K562 (cell line): ENCODE measurements around the gene TMTC4. TPM values are rescaled to one million over a fixed set of nuclear protein-coding genes. Genes with fewer than 3 reads are reported as not detected.

Experiments
- ATAC-seq: fragments of 200-7000 bp; cut with Tn5 transposase; 3 replicates; pipeline ENCODE4 v1.9.1; 2020; ENCODE audit warnings: moderate library complexity
- BruUV-seq: library from RNA; stranded (reverse); fragments of 400-500 nt; replicated peaks from 2 replicates; lab custom pipeline; 2021; lab: Mats Ljungman, UMichigan
- CTCF ChIA-PET: fragments of 300-600 bp; formaldehyde crosslinking; extraction: SDS; loops from one replicate; lab custom pipeline; 2021; ENCODE audit warnings: low intra/inter-chr PET ratio; lab: Yijun Ruan, JAX
- POLR2A ChIA-PET: fragments of 300-600, 350-650 bp; sonication (Branson Sonifier 250); formaldehyde crosslinking; extraction: SDS; loops from one replicate; lab custom pipeline; 2021; ENCODE audit warnings: antibody characterized with exemption, inconsistent platforms; lab: Yijun Ruan, JAX
- DNase-seq, 4 experiments: peaks; one replicate each; pipeline versions ENCODE4 v3.0.0 to v3.0.0-alpha.2; 2011 to 2018; ENCODE audit warnings: low spot score in 3 of 4, mixed read lengths in 3 of 4; ENCODE audit errors: extremely low read depth in 1 of 4
- FAIRE-seq: peaks from 2 replicates; lab custom pipeline; 2011; peaks lifted over from hg19 to GRCh38; lab: Jason Lieb, UNC
- H2AFZ ChIP-seq: 2 replicates; pipeline ENCODE4 v1.6.0; 2011; ENCODE audit warnings: low read depth, low read length, control low read depth, inconsistent platforms
- H3K27ac ChIP-seq: fragments of 200-600 bp; 3 replicates; pipeline ENCODE4 v1.8.0; 2011; ENCODE audit warnings: low read depth, mild to moderate bottlenecking, control low read depth, inconsistent platforms, low read length, moderate library complexity, mixed read lengths; ENCODE audit errors: extremely low read depth
- H3K27me3 ChIP-seq, 2 experiments: fragments of 300-600 bp in 1 of 2; 2 replicates in 1 of 2; 3 replicates in 1 of 2; pipeline versions ENCODE4 v1.6.0 to v1.8.0; 2011; ENCODE audit warnings: inconsistent platforms in 2 of 2, low read length in 2 of 2, mild to moderate bottlenecking in 1 of 2, mixed read lengths in 1 of 2, moderate library complexity in 1 of 2; ENCODE audit not compliant: control insufficient read depth in 2 of 2, insufficient read depth in 2 of 2
- H3K36me3 ChIP-seq: fragments of 300-600 bp; 3 replicates; pipeline ENCODE4 v1.8.0; 2011; ENCODE audit warnings: mild to moderate bottlenecking, low read length, inconsistent platforms; ENCODE audit not compliant: control insufficient read depth, insufficient read depth
- H3K4me1 ChIP-seq, 2 experiments: fragments of 200-600 bp in 1 of 2; replicated peaks in 1 of 2; 2 replicates in 1 of 2; 3 replicates in 1 of 2; pipeline versions ENCODE4 v1.5.1 to v1.8.0; 2011; ENCODE audit warnings: inconsistent platforms in 2 of 2, low read length in 2 of 2, mild to moderate bottlenecking in 1 of 2, mixed read lengths in 1 of 2, moderate library complexity in 1 of 2; ENCODE audit not compliant: control insufficient read depth in 2 of 2, insufficient read depth in 2 of 2
- H3K4me2 ChIP-seq: 2 replicates; pipeline ENCODE4 v1.6.1; 2011; ENCODE audit warnings: low read length, control low read depth, inconsistent platforms, mixed read lengths; ENCODE audit not compliant: insufficient read depth
- H3K4me3 ChIP-seq: fragments of 200-600 bp; sonication (generic), shearing (Covaris generic); 2 replicates; pipeline ENCODE4 v1.5.1; 2016; ENCODE audit warnings: control low read depth, inconsistent platforms
- H3K79me2 ChIP-seq: fragments of 200-600 bp; 3 replicates; pipeline ENCODE4 v1.8.0; 2011; ENCODE audit warnings: low read length, inconsistent platforms; ENCODE audit not compliant: control insufficient read depth, insufficient read depth
- H3K9ac ChIP-seq, 2 experiments: 2 replicates each; pipeline versions ENCODE4 v1.6.0 to v1.6.1; 2011; ENCODE audit warnings: low read depth in 2 of 2, low read length in 2 of 2, control low read depth in 1 of 2, inconsistent platforms in 1 of 2, mild to moderate bottlenecking in 1 of 2, mixed read lengths in 1 of 2; ENCODE audit not compliant: insufficient read depth in 1 of 2
- H3K9me1 ChIP-seq: one replicate; pipeline ENCODE4 v1.6.0; 2011; ENCODE audit warnings: inconsistent platforms, mild to moderate bottlenecking, low read length, moderate library complexity; ENCODE audit not compliant: control insufficient read depth, insufficient read depth
- H3K9me3 ChIP-seq: replicated peaks from 2 replicates; pipeline ENCODE4 v1.5.1; 2011; ENCODE audit warnings: low read depth, low read length, inconsistent platforms; ENCODE audit not compliant: control insufficient read depth, insufficient read depth
- H4K20me1 ChIP-seq: replicated peaks from 2 replicates; pipeline ENCODE4 v1.6.1; 2011; ENCODE audit warnings: low read length, inconsistent platforms, mixed read lengths; ENCODE audit not compliant: control insufficient read depth, insufficient read depth
- BRF1 ChIP-seq: IDR thresholded peaks from 3 replicates; pipeline ENCODE4 v1.6.1; 2011; ENCODE audit warnings: borderline replicate concordance, mild to moderate bottlenecking; ENCODE audit not compliant: insufficient read length; ENCODE audit errors: extremely low read depth
- DNMT1 ChIP-seq: fragments of 450-650 bp; IDR thresholded peaks from 2 replicates; pipeline ENCODE4 v1.6.1; 2016; ENCODE audit warnings: antibody characterized with exemption, mild to moderate bottlenecking
- MAFG ChIP-seq: fragments of 450-650 bp; conservative IDR thresholded peaks from 2 replicates; pipeline ENCODE4 v1.6.1; 2016; ENCODE audit warnings: missing genetic modification characterization, missing compliant biosample characterization
- MEF2D ChIP-seq: conservative IDR thresholded peaks from 2 replicates; pipeline ENCODE4 v1.6.1; 2016; ENCODE audit warnings: low read depth, missing genetic modification characterization, missing compliant biosample characterization
- MTA1 ChIP-seq: fragments of 450-650 bp; IDR thresholded peaks from 2 replicates; pipeline ENCODE4 v1.6.1; 2017; ENCODE audit warnings: borderline replicate concordance
- TCF3 ChIP-seq: sonication (generic); formaldehyde crosslinking; IDR thresholded peaks from 2 replicates; pipeline ENCODE4 v1.4.0; 2020; ENCODE audit warnings: mild to moderate bottlenecking, missing genetic modification reagents
- THAP7 ChIP-seq: fragments of 250-450 bp; sonication (Bioruptor Pico); IDR thresholded peaks from 2 replicates; pipeline ENCODE4 v1.5.0; 2021
- ZNF449 ChIP-seq: fragments of 250-450 bp; sonication (Bioruptor Pico); IDR thresholded peaks from 2 replicates; pipeline ENCODE4 v1.8.0; 2022; ENCODE audit warnings: moderate library complexity, mild to moderate bottlenecking, inconsistent platforms
- ZSCAN29 ChIP-seq: fragments of 450-650 bp; IDR thresholded peaks from 2 replicates; pipeline ENCODE4 v1.6.1; 2017
- WGBS: fragments of 100-300 bp; shearing (Covaris generic); methylation state at CpG from one replicate; pipeline ENCODE4 v1.1.6; 2016; ENCODE audit warnings: low coverage, mixed read lengths; ENCODE audit not compliant: insufficient coverage; ENCODE audit errors: missing lambda C conversion rate; 5-methylcytosine and 5-hydroxymethylcytosine counted together
- in situ Hi-C: fragments of 300-500 bp; cut with MboI; formaldehyde crosslinking; loops from 4 replicates; pipeline ENCODE4 v1.15.0; 2018; ENCODE audit warnings: inconsistent platforms, mixed read lengths
- intact Hi-C: fragments of 100-400 bp; cut with micrococcal nuclease; formaldehyde crosslinking; loops from 2 replicates; pipeline ENCODE4 v1.14.2; 2022
- polyA plus RNA-seq, 8 experiments: library from polyadenylated mRNA; depleted of rRNA in 4 of 8; stranded (reverse) in 5 of 8; unstranded in 3 of 8; fragments of >200 nt; fragmentation: Nextera tagmentation in 2 of 8; fragmentation: Illumina TruSeq in 1 of 8; extraction: Ambion mirVana in 2 of 8; extraction: Trizol in 1 of 8; gene quantifications; 2 replicates each; pipeline versions ENCODE4 v1.2.1 to v1.2.3, GENCODE V29; 2011 to 2014; ENCODE audit warnings: inconsistent platforms in 1 of 8, missing spikeins in 1 of 8
- total RNA-seq, 7 experiments: library from RNA; depleted of rRNA in 6 of 7; stranded (reverse); fragments of >200 nt in 6 of 7; fragmentation: Illumina TruSeq in 2 of 7; extraction: Trizol in 2 of 7; gene quantifications; 2 replicates each; pipeline versions ENCODE4 v1.2.1 to v1.2.3, GENCODE V29; 2011 to 2021; ENCODE audit warnings: low replicate concordance in 1 of 7
- TF ChIP-seq, protein P1 (sequence below): fragments of 250-450 bp; sonication (Bioruptor Pico); IDR thresholded peaks from 2 replicates; pipeline ENCODE4 v1.8.0; 2021; ENCODE audit warnings: moderate library complexity, mild to moderate bottlenecking, inconsistent platforms
- TF ChIP-seq, protein P2 (sequence below): fragments of 250-450 bp; sonication (Bioruptor Pico); IDR thresholded peaks from 2 replicates; pipeline ENCODE4 v1.4.0; 2020; ENCODE audit warnings: mild to moderate bottlenecking

Gene TMTC4
- total and polyA plus RNA-seq, 9 of the 15 experiments (the other 6 are each of a cell fraction or from before 2014, with no cell fraction given) = 3.5 to 16.7 (median 11.8) TPM

DNA sequence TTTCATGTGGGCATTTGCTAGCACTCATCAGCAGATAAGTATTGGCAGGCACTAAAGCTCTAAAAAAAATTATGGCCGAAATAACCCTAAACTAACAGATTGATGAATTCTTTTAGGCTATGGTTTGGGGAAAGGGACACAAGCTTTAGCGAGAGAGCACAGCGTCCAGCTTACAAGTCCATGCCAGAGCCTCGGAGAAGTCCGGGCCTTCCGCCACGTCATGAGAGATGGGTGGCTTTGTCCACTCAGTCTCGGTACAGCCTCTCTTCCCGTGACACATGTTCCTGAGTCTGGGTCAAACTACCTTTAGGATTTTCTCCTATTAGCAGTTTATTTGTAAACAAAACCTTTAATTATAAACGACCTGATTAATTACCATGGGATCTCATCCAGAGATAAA is 27.7 kb downstream of the TMTC4 start:
- Histone ChIP-seq H3K9me3 (no peaks in the 10 kb centered on the region), H3K36me3 (no peaks in the 10 kb centered on the region; the same call in 2 of the 3 replicates), H3K4me1 (no peaks in the 10 kb centered on the region), H3K27ac (no peak overlapping the region), H2AFZ (no peak overlapping the region), H4K20me1 (no peaks in the 10 kb centered on the region), H3K4me3 (no peak overlapping the region), H3K79me2 (no peaks in the 10 kb centered on the region), H3K4me2 (no peak overlapping the region)
- CTCF ChIA-PET = no interaction called here
- intact Hi-C loops (no loop called here), in situ Hi-C loops (no loop called here)
- POLR2A ChIA-PET = no interaction called here
- no TSS peak for BruUV-seq
- no peak for DNase-seq
- TF ChIP-seq, protein P1, sequence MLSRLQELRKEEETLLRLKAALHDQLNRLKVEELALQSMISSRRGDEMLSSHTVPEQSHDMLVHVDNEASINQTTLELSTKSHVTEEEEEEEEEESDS (CRISPR knock-in tag) = no peak
- TF ChIP-seq ZSCAN29 (no peak), MEF2D (tag) (no peak), THAP7 (CRISPR knock-in tag) (no peak), DNMT1 (no peak), BRF1 (no peak), MAFG (tag) (no peak), TCF3 (no peak), ZNF449 (CRISPR knock-in tag) (no peak), MTA1 (no peak)
- TF ChIP-seq, protein P2, sequence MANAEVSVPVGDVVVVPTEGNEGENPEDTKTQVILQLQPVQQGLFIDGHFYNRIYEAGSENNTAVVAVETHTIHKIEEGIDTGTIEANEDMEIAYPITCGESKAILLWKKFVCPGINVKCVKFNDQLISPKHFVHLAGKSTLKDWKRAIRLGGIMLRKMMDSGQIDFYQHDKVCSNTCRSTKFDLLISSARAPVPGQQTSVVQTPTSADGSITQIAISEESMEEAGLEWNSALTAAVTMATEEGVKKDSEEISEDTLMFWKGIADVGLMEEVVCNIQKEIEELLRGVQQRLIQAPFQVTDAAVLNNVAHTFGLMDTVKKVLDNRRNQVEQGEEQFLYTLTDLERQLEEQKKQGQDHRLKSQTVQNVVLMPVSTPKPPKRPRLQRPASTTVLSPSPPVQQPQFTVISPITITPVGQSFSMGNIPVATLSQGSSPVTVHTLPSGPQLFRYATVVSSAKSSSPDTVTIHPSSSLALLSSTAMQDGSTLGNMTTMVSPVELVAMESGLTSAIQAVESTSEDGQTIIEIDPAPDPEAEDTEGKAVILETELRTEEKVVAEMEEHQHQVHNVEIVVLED = no peak
- TF ChIP-seq, all 486 proteins: peak for 0
- H3K27me3 ChIP-seq = no peaks in the 10 kb centered on the region
- 81% methylated on average over 8 of the region's 10 CpGs for WGBS
- FAIRE-seq (no peak), ATAC-seq (no peak)
- H3K9me1 ChIP-seq = no peaks in the 10 kb centered on the region
- no peak overlapping the region for H3K9ac ChIP-seq
